ENCODE results near the gene P2RY6.

P2RY6 gene

GRCh38 chr11:73281796-73282660 is 9.9 kb downstream of the P2RY6 start:
- no peak for DNase-seq

- DNase-seq, result no peak
These were observed 11.3 kb downstream of the P2RY6 start for GRCh38 chr11:73283276-73284000.

GRCh38 chr11:73284106-73284505 is 12.0 kb downstream of the P2RY6 start:
- DNase-seq, result no peak

- DNase-seq, result no peak
These were observed 13.6 kb downstream of the P2RY6 start for GRCh38 chr11:73285721-73286120.

GRCh38 chr11:73286240-73286810 is 14.2 kb downstream of the P2RY6 start:
- DNase-seq, result no peak

GRCh38 chr11:73287400-73288101 is 15.4 kb downstream of the P2RY6 start:
- no peak for DNase-seq

GRCh38 chr11:73288192-73288872 is 16.2 kb downstream of the P2RY6 start:
- DNase-seq, result no peak

- peak; percentile 57 for DNase-seq
These were observed 17.0 kb downstream of the P2RY6 start for GRCh38 chr11:73288873-73289707.

- no peak for DNase-seq
These were observed 18.4 kb downstream of the P2RY6 start for GRCh38 chr11:73290536-73290935.

GRCh38 chr11:73291196-73291595 is 19.1 kb downstream of the P2RY6 start:
- no peak for DNase-seq

GRCh38 chr11:73291781-73292524 is 19.8 kb downstream of the P2RY6 start:
- DNase-seq, result no peak

GRCh38 chr11:73292525-73292894 is 20.4 kb downstream of the P2RY6 start:
- DNase-seq, result no peak

- DNase-seq, result no peak
These were observed 21.3 kb downstream of the P2RY6 start for GRCh38 chr11:73293356-73293936.

GRCh38 chr11:73294604-73295003 is 22.5 kb downstream of the P2RY6 start:
- no peak for DNase-seq

- peak; percentile 54 for DNase-seq
These were observed 23.3 kb downstream of the P2RY6 start for GRCh38 chr11:73295241-73295995.

GRCh38 chr11:73295996-73296318 is 23.8 kb downstream of the P2RY6 start:
- DNase-seq, result no peak

- DNase-seq, result no peak
These were observed 24.5 kb downstream of the P2RY6 start for GRCh38 chr11:73296501-73297230.

GRCh38 chr11:73297231-73297590 is 25.1 kb downstream of the P2RY6 start:
- no peak for DNase-seq

GRCh38 chr11:73297702-73298101 is 25.6 kb downstream of the P2RY6 start:
- DNase-seq, result no peak

Measured in NCI-H748 treated with DMSO at 0.1 percent for 48 hours (cell line).